HepG2 (cell line): ENCODE results near the gene THOC7. TPM values are rescaled to one million over a fixed set of nuclear protein-coding genes. Genes with fewer than 3 reads are reported as not detected.

Experiments
- ATAC-seq: fragments of 200-7000 bp; cut with Tn5 transposase; 3 replicates; pipeline ENCODE4 v1.9.1; 2020; ENCODE audit warnings: mild to moderate bottlenecking, moderate library complexity
- BruUV-seq: library from RNA; stranded (reverse); fragments of 400-500 nt; replicated peaks from 2 replicates; lab custom pipeline; 2021; lab: Mats Ljungman, UMichigan
- CTCF ChIA-PET: fragments of 300-600 bp; formaldehyde crosslinking; extraction: SDS; loops from one replicate; lab custom pipeline; 2021; ENCODE audit warnings: low total read pairs, inconsistent platforms, low intra/inter-chr PET ratio; lab: Yijun Ruan, JAX
- POLR2A ChIA-PET: fragments of 350-600 bp; sonication (Branson Sonifier 250); formaldehyde crosslinking; loops from one replicate; lab custom pipeline; 2020; ENCODE audit warnings: antibody characterized with exemption, inconsistent platforms; lab: Yijun Ruan, JAX
- DNase-seq: peaks from one replicate; pipeline ENCODE4 v3.0.0-alpha.2; 2015; ENCODE audit warnings: low spot score
- FAIRE-seq: peaks from 3 replicates; lab custom pipeline; 2011; peaks lifted over from hg19 to GRCh38; lab: Jason Lieb, UNC
- H2AFZ ChIP-seq: one replicate; pipeline ENCODE4 v1.6.1; 2011; ENCODE audit warnings: low read length, inconsistent platforms
- H3K27ac ChIP-seq: fragments of 300-600 bp; 3 replicates; pipeline ENCODE4 v1.8.0; 2011; ENCODE audit warnings: mixed run types, mild to moderate bottlenecking, mixed read lengths, low read length, inconsistent platforms; ENCODE audit not compliant: insufficient read depth; ENCODE audit errors: extremely low read length
- H3K27me3 ChIP-seq, 2 experiments: fragments of 200-600 bp in 1 of 2; 2 replicates in 1 of 2; 3 replicates in 1 of 2; pipeline versions ENCODE4 v1.6.0 to v1.8.0; 2011; ENCODE audit warnings: low read length in 2 of 2, mild to moderate bottlenecking in 2 of 2, moderate library complexity in 2 of 2, inconsistent platforms in 1 of 2; ENCODE audit not compliant: insufficient read depth in 2 of 2, control insufficient read depth in 1 of 2
- H3K36me3 ChIP-seq, 2 experiments: fragments of 200-600 bp in 1 of 2; replicated peaks in 1 of 2; 2 replicates in 1 of 2; 3 replicates in 1 of 2; pipeline versions ENCODE4 v1.5.1 to v1.8.0; 2011; ENCODE audit warnings: low read length in 2 of 2, inconsistent platforms in 1 of 2; ENCODE audit not compliant: insufficient read depth in 2 of 2, control insufficient read depth in 1 of 2
- H3K4me1 ChIP-seq: 2 replicates; pipeline ENCODE4 v1.5.1; 2012; ENCODE audit warnings: low read length, inconsistent platforms; ENCODE audit not compliant: insufficient read depth
- H3K4me2 ChIP-seq: 2 replicates; pipeline ENCODE4 v1.6.0; 2011; ENCODE audit warnings: low read depth, low read length, inconsistent platforms
- H3K4me3 ChIP-seq, 3 experiments: fragments of 200-600 bp in 1 of 3; sonication (generic), shearing (Covaris generic) in 1 of 3; replicated peaks in 1 of 3; 2 replicates each; pipeline ENCODE4 v1.5.1; 2011 to 2016; ENCODE audit warnings: low read length in 3 of 3, inconsistent platforms in 2 of 3, low read depth in 2 of 3, mild to moderate bottlenecking in 2 of 3, control low read depth in 1 of 3, mixed read lengths in 1 of 3; ENCODE audit not compliant: insufficient read depth in 1 of 3
- H3K79me2 ChIP-seq: one replicate; pipeline ENCODE4 v1.6.1; 2011; ENCODE audit warnings: low read length, inconsistent platforms; ENCODE audit not compliant: insufficient read depth
- H3K9ac ChIP-seq: 2 replicates; pipeline ENCODE4 v1.6.0; 2011; ENCODE audit warnings: mild to moderate bottlenecking, low read depth, low read length, inconsistent platforms; ENCODE audit not compliant: insufficient read depth
- H3K9me3 ChIP-seq: 2 replicates; pipeline ENCODE4 v1.5.1; 2012; ENCODE audit warnings: mild to moderate bottlenecking, low read length
- H4K20me1 ChIP-seq: 2 replicates; pipeline ENCODE4 v1.6.0; 2011; ENCODE audit warnings: inconsistent platforms, mild to moderate bottlenecking, low read length, moderate library complexity; ENCODE audit not compliant: insufficient read depth
- JDP2 ChIP-seq: sonication (generic); formaldehyde crosslinking; IDR thresholded peaks from 2 replicates; pipeline ENCODE4 v1.8.1; 2022; ENCODE audit warnings: missing genetic modification reagents, borderline replicate concordance
- KLF16 ChIP-seq, 2 experiments: sonication (generic) in 1 of 2; formaldehyde crosslinking in 1 of 2; IDR thresholded peaks; 2 replicates each; pipeline versions ENCODE4 v1.6.1 to v1.8.0; 2016 to 2023; ENCODE audit warnings: missing genetic modification reagents in 2 of 2, missing compliant biosample characterization in 1 of 2
- NR2C2 ChIP-seq: sonication (generic); formaldehyde crosslinking; IDR thresholded peaks from 2 replicates; pipeline ENCODE4 v1.4.0; 2020; ENCODE audit warnings: missing genetic modification reagents, mild to moderate bottlenecking, moderate library complexity, borderline replicate concordance
- ZFYVE20 ChIP-seq: sonication (generic); formaldehyde crosslinking; IDR thresholded peaks from 2 replicates; pipeline ENCODE4 v1.8.0; 2023; ENCODE audit warnings: low read depth, mild to moderate bottlenecking, moderate library complexity, missing genetic modification reagents, borderline replicate concordance
- ZNF263 ChIP-seq: sonication (generic); formaldehyde crosslinking; IDR thresholded peaks from 2 replicates; pipeline ENCODE4 v1.4.0; 2020; ENCODE audit warnings: missing genetic modification reagents
- ZNF496 ChIP-seq: sonication (generic); formaldehyde crosslinking; IDR thresholded peaks from 2 replicates; pipeline ENCODE4 v1.8.1; 2023; ENCODE audit warnings: mild to moderate bottlenecking, moderate library complexity, missing genetic modification reagents; ENCODE audit not compliant: insufficient replicate concordance
- ZNF83 ChIP-seq: sonication (generic); formaldehyde crosslinking; IDR thresholded peaks from 2 replicates; pipeline ENCODE4 v1.4.0; 2020; ENCODE audit warnings: missing genetic modification reagents, mild to moderate bottlenecking, borderline replicate concordance
- WGBS: methylation state at CpG from one replicate; pipeline ENCODE4 v1.1.6; 2017; ENCODE audit warnings: low lambda C conversion rate; 5-methylcytosine and 5-hydroxymethylcytosine counted together
- in situ Hi-C: cut with HindIII; loops from 2 replicates; pipeline ENCODE4 v1.10.0; 2017; ENCODE audit warnings: low pct_unique_long_range_greater_than_20kb; ENCODE audit not compliant: extremely low pct_ligation_motif_present
- intact Hi-C: fragments of 100-400 bp; cut with micrococcal nuclease; formaldehyde crosslinking; loops from one replicate; pipeline ENCODE4 v1.10.0; 2022; ENCODE audit not compliant: unreplicated experiment
- polyA plus RNA-seq, 8 experiments: library from polyadenylated mRNA; depleted of rRNA in 3 of 8; stranded (reverse) in 7 of 8; unstranded in 1 of 8; fragments of >200 nt; fragmentation: Illumina TruSeq in 4 of 8; extraction: Trizol in 4 of 8; gene quantifications; 2 replicates each; pipeline versions ENCODE4 v1.2.1 to v1.2.3, GENCODE V29; 2011 to 2016; ENCODE audit warnings: low read depth in 4 of 8, missing spikeins in 1 of 8, mixed read lengths in 1 of 8; ENCODE audit not compliant: insufficient read depth in 1 of 8
- total RNA-seq, 5 experiments: library from RNA; depleted of rRNA; stranded (reverse); fragments of >200 nt; fragmentation: Illumina TruSeq; extraction: Trizol; gene quantifications; 2 replicates each; pipeline ENCODE4 v1.2.3, GENCODE V29; 2016; ENCODE audit warnings: low read depth in 1 of 5
- TF ChIP-seq, protein P1 (sequence below): sonication (generic); formaldehyde crosslinking; IDR thresholded peaks from 2 replicates; pipeline ENCODE4 v1.9.0; 2022; ENCODE audit warnings: low read depth, missing genetic modification reagents
- TF ChIP-seq, protein P2 (sequence below): sonication (generic); formaldehyde crosslinking; IDR thresholded peaks from 2 replicates; pipeline ENCODE4 v1.5.0; 2020; ENCODE audit warnings: mild to moderate bottlenecking, missing genetic modification reagents

Gene THOC7
- total and polyA plus RNA-seq, 2 of the 13 experiments (the other 11 are each of a cell fraction or from before 2014, with no cell fraction given) = 32.8 to 63.5 TPM

DNA sequence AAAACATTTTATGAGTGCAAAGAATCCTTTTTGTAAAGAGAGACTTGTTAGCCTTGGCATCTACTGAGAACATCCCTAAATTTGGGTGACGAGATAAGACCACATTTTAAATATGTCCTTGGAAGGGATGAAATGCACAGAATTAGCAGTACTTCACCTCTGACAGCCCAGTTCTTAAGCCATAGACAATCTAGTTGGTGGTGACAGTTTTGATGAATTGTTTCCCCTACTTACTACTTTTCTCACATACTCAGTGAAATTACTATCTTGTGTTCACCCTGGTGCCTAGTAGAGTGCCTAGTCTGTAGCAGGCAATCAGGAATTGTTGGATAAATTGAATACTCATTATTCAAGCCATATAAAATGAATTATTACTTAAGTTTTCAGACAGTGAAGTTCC, 45.2 kb upstream of the THOC7 start:
- 100% methylated on average over 1 of the region's 1 CpG for WGBS
- TF ChIP-seq, protein P1, sequence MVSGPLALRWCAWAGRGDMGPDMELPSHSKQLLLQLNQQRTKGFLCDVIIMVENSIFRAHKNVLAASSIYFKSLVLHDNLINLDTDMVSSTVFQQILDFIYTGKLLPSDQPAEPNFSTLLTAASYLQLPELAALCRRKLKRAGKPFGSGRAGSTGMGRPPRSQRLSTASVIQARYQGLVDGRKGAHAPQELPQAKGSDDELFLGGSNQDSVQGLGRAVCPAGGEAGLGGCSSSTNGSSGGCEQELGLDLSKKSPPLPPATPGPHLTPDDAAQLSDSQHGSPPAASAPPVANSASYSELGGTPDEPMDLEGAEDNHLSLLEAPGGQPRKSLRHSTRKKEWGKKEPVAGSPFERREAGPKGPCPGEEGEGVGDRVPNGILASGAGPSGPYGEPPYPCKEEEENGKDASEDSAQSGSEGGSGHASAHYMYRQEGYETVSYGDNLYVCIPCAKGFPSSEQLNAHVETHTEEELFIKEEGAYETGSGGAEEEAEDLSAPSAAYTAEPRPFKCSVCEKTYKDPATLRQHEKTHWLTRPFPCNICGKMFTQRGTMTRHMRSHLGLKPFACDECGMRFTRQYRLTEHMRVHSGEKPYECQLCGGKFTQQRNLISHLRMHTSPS (CRISPR knock-in tag) = no peak
- TF ChIP-seq ZNF263 (CRISPR knock-in tag) (no peak), ZFYVE20 (CRISPR knock-in tag) (no peak), ZNF83 (no peak), NR2C2 (CRISPR knock-in tag) (no peak), KLF16 (CRISPR knock-in tag; IDR thresholded peaks at IDR 0.05) (no peak), ZNF496 (CRISPR knock-in tag) (no peak), JDP2 (CRISPR knock-in tag) (no peak)
- TF ChIP-seq, protein P2, sequence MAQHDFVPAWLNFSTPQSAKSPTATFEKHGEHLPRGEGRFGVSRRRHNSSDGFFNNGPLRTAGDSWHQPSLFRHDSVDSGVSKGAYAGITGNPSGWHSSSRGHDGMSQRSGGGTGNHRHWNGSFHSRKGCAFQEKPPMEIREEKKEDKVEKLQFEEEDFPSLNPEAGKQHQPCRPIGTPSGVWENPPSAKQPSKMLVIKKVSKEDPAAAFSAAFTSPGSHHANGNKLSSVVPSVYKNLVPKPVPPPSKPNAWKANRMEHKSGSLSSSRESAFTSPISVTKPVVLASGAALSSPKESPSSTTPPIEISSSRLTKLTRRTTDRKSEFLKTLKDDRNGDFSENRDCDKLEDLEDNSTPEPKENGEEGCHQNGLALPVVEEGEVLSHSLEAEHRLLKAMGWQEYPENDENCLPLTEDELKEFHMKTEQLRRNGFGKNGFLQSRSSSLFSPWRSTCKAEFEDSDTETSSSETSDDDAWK = no peak
- no peak overlapping the region for H2AFZ ChIP-seq
- H3K27ac ChIP-seq = no peak overlapping the region
- H3K27me3 ChIP-seq = no peaks in the 10 kb centered on the region
- DNase-seq (no peak), FAIRE-seq (no peak), ATAC-seq (no peak)
- POLR2A ChIA-PET = no interaction called here
- H3K9ac ChIP-seq = no peak overlapping the region
- no peaks in the 10 kb centered on the region for H3K9me3 ChIP-seq
- H3K4me3 ChIP-seq = no peak overlapping the region
- intact Hi-C loops = no loop called here
- CTCF ChIA-PET = no interaction called here
- H3K36me3 ChIP-seq = no peaks in the 10 kb centered on the region; a peak in 1 of 5 replicates
- H3K79me2 ChIP-seq = peaks cover 9% of the 10 kb centered on the region
- in situ Hi-C loops = no loop called here
- H4K20me1 ChIP-seq = no peaks in the 10 kb centered on the region
- BruUV-seq = no TSS peak
- no peak overlapping the region for H3K4me2 ChIP-seq
- peaks cover 23% of the 10 kb centered on the region for H3K4me1 ChIP-seq
